OCI-M1 (cell line): ENCODE data around the gene DPH1.
"Not testable (repeated sequence)": the region's sequence is repeated elsewhere in the genome, so short reads cannot be mapped to it uniquely, and the experiment has no call there.

Source experiments
- DNase-seq: peaks from one replicate; lab custom pipeline; 2025; lab: John Stamatoyannopoulos, UW

DPH1 gene

GRCh38 chr17:2008332-2009126 lies 21.4 kb upstream of the DPH1 start:
- no peak for DNase-seq

- DNase-seq: no peak
Observed at GRCh38 chr17:2009737-2010136, 20.2 kb upstream of the DPH1 start.

GRCh38 chr17:2011411-2012371 lies 18.3 kb upstream of the DPH1 start:
- peak; percentile 38 for DNase-seq

GRCh38 chr17:2012499-2012898 lies 17.5 kb upstream of the DPH1 start:
- DNase-seq: no peak

- not testable (repeated sequence) for DNase-seq
Observed at GRCh38 chr17:2013220-2013993, 16.5 kb upstream of the DPH1 start.

GRCh38 chr17:2013994-2014317 lies 16.0 kb upstream of the DPH1 start:
- DNase-seq: no peak

- no peak for DNase-seq
Observed at GRCh38 chr17:2015314-2015713, 14.6 kb upstream of the DPH1 start.

GRCh38 chr17:2016494-2016893 lies 13.5 kb upstream of the DPH1 start:
- DNase-seq: no peak

- peak; percentile 30 for DNase-seq
Observed at GRCh38 chr17:2017274-2017941, 12.5 kb upstream of the DPH1 start.

GRCh38 chr17:2018716-2019510 lies 11.0 kb upstream of the DPH1 start:
- DNase-seq: no peak

GRCh38 chr17:2019723-2020122 lies 10.2 kb upstream of the DPH1 start:
- DNase-seq: no peak

GRCh38 chr17:2020721-2021120 lies 9.2 kb upstream of the DPH1 start:
- DNase-seq: no peak

GRCh38 chr17:2022647-2023240 lies 7.2 kb upstream of the DPH1 start:
- DNase-seq: peak; percentile 9

- no peak for DNase-seq
Observed at GRCh38 chr17:2023256-2023655, 6.7 kb upstream of the DPH1 start.

GRCh38 chr17:2023692-2024571 lies 6.0 kb upstream of the DPH1 start:
- no peak for DNase-seq

GRCh38 chr17:2024572-2025219 lies 5.3 kb upstream of the DPH1 start:
- no peak for DNase-seq

GRCh38 chr17:2025220-2025621 lies 4.7 kb upstream of the DPH1 start, which contains the start of gene RTN4RL1:
Gene RTN4RL1, minus strand, starts transcription at chr17:2025334. Its CDS starts 469 bp downstream, at chr17:2024865.
- DNase-seq: peak; percentile 58

GRCh38 chr17:2025622-2026309 lies 4.2 kb upstream of the DPH1 start:
- peak; percentile 57 for DNase-seq
